H1 (cell line): Measurements from ENCODE around the gene AHR. TPM values are rescaled to one million over a fixed set of nuclear protein-coding genes. Genes with fewer than 3 reads are reported as not detected.

ENCODE experiments used
- CTCF ChIA-PET: fragments of 300-600 bp; sonication (Branson Sonifier 250); formaldehyde crosslinking; loops from one replicate; lab custom pipeline; 2021; ENCODE audit not compliant: partially characterized antibody; lab: Charles Lee
- POLR2A ChIA-PET: fragments of 300-600 bp; sonication (Branson Sonifier 250); formaldehyde crosslinking; loops from one replicate; lab custom pipeline; 2021; ENCODE audit warnings: inconsistent platforms; ENCODE audit not compliant: partially characterized antibody; lab: Charles Lee
- DNase-seq, 2 experiments: peaks; one replicate each; pipeline versions ENCODE4 v3.0.0 to v3.0.0-alpha.2; 2010 to 2022; ENCODE audit warnings: low spot score in 2 of 2, low read depth in 1 of 2, mixed read lengths in 1 of 2
- FAIRE-seq: peaks from 2 replicates; lab custom pipeline; 2011; peaks lifted over from hg19 to GRCh38; lab: Jason Lieb, UNC
- H2AFZ ChIP-seq: 2 replicates; pipeline ENCODE4 v1.8.1; 2012; ENCODE audit warnings: low read length, inconsistent platforms
- H2AK5ac ChIP-seq: 2 replicates; pipeline ENCODE4 v1.6.1; 2013; ENCODE audit warnings: low read depth, low read length
- H2BK120ac ChIP-seq: replicated peaks from 2 replicates; pipeline ENCODE3; 2013; ENCODE audit warnings: low read depth, low read length, inconsistent platforms
- H2BK12ac ChIP-seq: 2 replicates; pipeline ENCODE4 v1.6.1; 2013; ENCODE audit warnings: low read depth, low read length
- H2BK15ac ChIP-seq: 2 replicates; pipeline ENCODE4 v1.6.1; 2013; ENCODE audit warnings: low read length
- H2BK20ac ChIP-seq: 2 replicates; pipeline ENCODE4 v1.6.1; 2013; ENCODE audit warnings: low read length
- H2BK5ac ChIP-seq: 2 replicates; pipeline ENCODE4 v1.6.1; 2013; ENCODE audit warnings: low read depth, low read length
- H3K14ac ChIP-seq: 2 replicates; pipeline ENCODE4 v1.6.1; 2013; ENCODE audit warnings: inconsistent platforms; ENCODE audit not compliant: insufficient read length
- H3K18ac ChIP-seq: 2 replicates; pipeline ENCODE4 v1.6.1; 2013; ENCODE audit warnings: low read length; ENCODE audit errors: extremely low read depth
- H3K23ac ChIP-seq: 2 replicates; pipeline ENCODE4 v1.6.1; 2013; ENCODE audit warnings: inconsistent platforms; ENCODE audit not compliant: insufficient read length
- H3K23me2 ChIP-seq: 2 replicates; pipeline ENCODE4 v1.6.1; 2013; ENCODE audit warnings: low read depth, low read length
- H3K27ac ChIP-seq: 2 replicates; pipeline ENCODE4 v1.6.1; 2011; ENCODE audit warnings: low read depth, low read length, inconsistent platforms
- H3K27me3 ChIP-seq, 4 experiments: replicated peaks in 1 of 4; 1 replicate in 1 of 4; 2 replicates in 3 of 4; pipeline versions ENCODE4 v1.6.1 to v1.8.1; 2011 to 2013; ENCODE audit warnings: low read length in 3 of 4, mild to moderate bottlenecking in 3 of 4, inconsistent platforms in 2 of 4, mixed read lengths in 2 of 4, moderate library complexity in 1 of 4; ENCODE audit not compliant: control insufficient read depth in 3 of 4, insufficient read depth in 3 of 4; ENCODE audit errors: extremely low read depth in 1 of 4
- H3K36me3 ChIP-seq, 4 experiments: 2 replicates each; pipeline versions ENCODE4 v1.6.1 to v1.8.1; 2011 to 2013; ENCODE audit warnings: mild to moderate bottlenecking in 4 of 4, low read length in 3 of 4, moderate library complexity in 2 of 4, control low read depth in 1 of 4, inconsistent platforms in 1 of 4; ENCODE audit not compliant: insufficient read depth in 4 of 4, control insufficient read depth in 2 of 4
- H3K4ac ChIP-seq: replicated peaks from 2 replicates; pipeline ENCODE3; 2013; ENCODE audit warnings: low read length, low read depth, mixed read lengths, inconsistent platforms; ENCODE audit not compliant: insufficient read length
- H3K4me1 ChIP-seq, 4 experiments: replicated peaks in 1 of 4; 1 replicate in 1 of 4; 2 replicates in 3 of 4; pipeline versions ENCODE4 v1.6.1 to v1.8.1; 2011 to 2013; ENCODE audit warnings: low read length in 3 of 4, inconsistent platforms in 2 of 4, mixed read lengths in 1 of 4; ENCODE audit not compliant: insufficient read depth in 4 of 4, control insufficient read depth in 3 of 4
- H3K4me2 ChIP-seq, 2 experiments: 2 replicates each; pipeline versions ENCODE4 v1.6.1 to v1.8.1; 2011 to 2013; ENCODE audit warnings: low read depth in 2 of 2, low read length in 2 of 2, control low read depth in 1 of 2, inconsistent platforms in 1 of 2, mild to moderate bottlenecking in 1 of 2; ENCODE audit not compliant: insufficient read depth in 1 of 2
- H3K4me3 ChIP-seq, 4 experiments: fragments of 200-600, 300-600 bp in 1 of 4; sonication (generic), shearing (Covaris generic), sonication (Bioruptor Twin) in 1 of 4; 2 replicates each; pipeline versions ENCODE4 v1.5.1 to v1.8.1; 2011 to 2016; ENCODE audit warnings: low read length in 4 of 4, low read depth in 3 of 4, control low read depth in 2 of 4, inconsistent platforms in 2 of 4, mild to moderate bottlenecking in 2 of 4, mixed read lengths in 1 of 4, moderate library complexity in 1 of 4; ENCODE audit not compliant: insufficient read depth in 2 of 4; ENCODE audit errors: extremely low read depth in 1 of 4
- H3K56ac ChIP-seq: replicated peaks from 2 replicates; pipeline ENCODE3; 2013; ENCODE audit warnings: low read depth, mild to moderate bottlenecking, mixed read lengths, low read length, inconsistent platforms; ENCODE audit not compliant: insufficient read length
- H3K79me1 ChIP-seq: 2 replicates; pipeline ENCODE4 v1.6.1; 2013; ENCODE audit warnings: low read depth, low read length, control low read depth
- H3K79me2 ChIP-seq, 2 experiments: 2 replicates each; pipeline versions ENCODE4 v1.6.1 to v1.8.1; 2012 to 2013; ENCODE audit warnings: low read length in 2 of 2, mild to moderate bottlenecking in 2 of 2, inconsistent platforms in 1 of 2; ENCODE audit not compliant: insufficient read depth in 2 of 2, control insufficient read depth in 1 of 2
- H3K9ac ChIP-seq, 4 experiments: replicated peaks in 1 of 4; 1 replicate in 1 of 4; 2 replicates in 3 of 4; pipeline versions ENCODE4 v1.6.1 to v1.8.1; 2011 to 2013; ENCODE audit warnings: low read depth in 3 of 4, low read length in 3 of 4, control low read depth in 2 of 4, mild to moderate bottlenecking in 2 of 4, moderate library complexity in 2 of 4, inconsistent platforms in 1 of 4; ENCODE audit errors: extremely low read depth in 1 of 4
- H3K9me3 ChIP-seq, 2 experiments: 2 replicates each; pipeline versions ENCODE4 v1.6.1 to v1.8.1; 2012 to 2013; ENCODE audit warnings: mild to moderate bottlenecking in 2 of 2, moderate library complexity in 2 of 2, control low read depth in 1 of 2, inconsistent platforms in 1 of 2, low read depth in 1 of 2, low read length in 1 of 2, mixed read lengths in 1 of 2; ENCODE audit not compliant: insufficient read depth in 2 of 2
- H4K20me1 ChIP-seq, 2 experiments: replicated peaks in 1 of 2; 2 replicates each; pipeline versions ENCODE3 to v1.8.1; 2011 to 2013; ENCODE audit warnings: inconsistent platforms in 2 of 2, low read length in 2 of 2, mild to moderate bottlenecking in 1 of 2; ENCODE audit not compliant: insufficient read depth in 2 of 2, control insufficient read depth in 1 of 2
- H4K5ac ChIP-seq: 2 replicates; pipeline ENCODE4 v1.6.1; 2013; ENCODE audit warnings: low read length, low read depth, mixed read lengths, inconsistent platforms; ENCODE audit not compliant: insufficient read length
- H4K8ac ChIP-seq: 2 replicates; pipeline ENCODE4 v1.8.0; 2013; ENCODE audit warnings: mild to moderate bottlenecking, moderate library complexity, low read length, inconsistent platforms; ENCODE audit not compliant: insufficient read depth; ENCODE audit errors: extremely low read depth
- H4K91ac ChIP-seq: replicated peaks from 2 replicates; pipeline ENCODE3; 2013; ENCODE audit warnings: low read length, mixed read lengths, inconsistent platforms; ENCODE audit not compliant: insufficient read length
- ATF2 ChIP-seq: IDR thresholded peaks from 2 replicates; pipeline ENCODE4 v1.6.1; 2012; ENCODE audit warnings: low read length, inconsistent platforms
- E2F6 ChIP-seq: IDR thresholded peaks from 2 replicates; pipeline ENCODE4 v1.6.1; 2012; ENCODE audit warnings: inconsistent platforms
- HDAC6 ChIP-seq: IDR thresholded peaks from one replicate; pipeline ENCODE4 v1.7.1; 2012; ENCODE audit warnings: low read depth, mild to moderate bottlenecking, inconsistent platforms, low read length, moderate library complexity
- JUND ChIP-seq: IDR thresholded peaks from 2 replicates; pipeline ENCODE4 v1.6.1; 2011; ENCODE audit warnings: mild to moderate bottlenecking, improper control_type of control experiment, low read length
- RAD21 ChIP-seq, 2 experiments: IDR thresholded peaks in 1 of 2; conservative IDR thresholded peaks in 1 of 2; 2 replicates each; pipeline ENCODE4 v1.6.1; 2011; ENCODE audit warnings: low read depth in 2 of 2, low read length in 2 of 2, improper control_type of control experiment in 1 of 2, inconsistent platforms in 1 of 2, mild to moderate bottlenecking in 1 of 2, moderate library complexity in 1 of 2
- SAP30 ChIP-seq: fragments of 300-600 bp; sonication (generic); IDR thresholded peaks from 2 replicates; pipeline ENCODE4 v1.7.1; 2012; ENCODE audit warnings: low read length, moderate library complexity, mild to moderate bottlenecking, inconsistent platforms; ENCODE audit not compliant: insufficient read depth, insufficient replicate concordance
- SP4 ChIP-seq: IDR thresholded peaks from 2 replicates; pipeline ENCODE4 v1.6.1; 2012; ENCODE audit warnings: low read length, inconsistent platforms
- TBP ChIP-seq: IDR thresholded peaks from 2 replicates; pipeline ENCODE4 v1.6.1; 2011; ENCODE audit warnings: low read depth, low read length, improper control_type of control experiment
- ZNF274 ChIP-seq: IDR thresholded peaks from 2 replicates; pipeline ENCODE4 v1.7.0; 2012; ENCODE audit warnings: low read length, borderline replicate concordance; ENCODE audit errors: extremely low read depth
- WGBS, 2 experiments: shearing (Covaris generic) in 1 of 2; methylation state at CpG; one replicate each; pipeline versions ENCODE4 v1.1.6 to v1.1.7; 2013 to 2015; ENCODE audit warnings: low lambda C conversion rate in 2 of 2, mixed read lengths in 2 of 2, inconsistent platforms in 1 of 2, low coverage in 1 of 2, missing lambda C conversion rate in 1 of 2; ENCODE audit not compliant: insufficient replicate concordance in 2 of 2, insufficient coverage in 1 of 2, insufficient read length in 1 of 2; ENCODE audit errors: extremely low coverage in 1 of 2, missing lambda C conversion rate in 1 of 2; 5-methylcytosine and 5-hydroxymethylcytosine counted together
- polyA plus RNA-seq, 7 experiments: library from polyadenylated mRNA; depleted of rRNA in 3 of 7; stranded (reverse) in 5 of 7; unstranded in 2 of 7; fragments of >200 nt in 5 of 7; fragments of 200-250 nt in 2 of 7; gene quantifications; 1 replicate in 5 of 7; 2 replicates in 1 of 7; 4 replicates in 1 of 7; pipeline versions ENCODE4 v1.2.1 to v1.2.3, GENCODE V29; 2011 to 2013; ENCODE audit warnings: missing spikeins in 2 of 7, mixed read lengths in 2 of 7
- total RNA-seq: library from RNA; stranded (reverse); fragmentation: NEBNext Ultra II Directional; extraction: Animal tissue kit (Norgen Biotek cat#: 25700); gene quantifications from 2 replicates; pipeline ENCODE4 v1.2.1, GENCODE V29; 2021

The AHR gene
- total and polyA plus RNA-seq, 2 of the 8 experiments (the other 6 are each of a cell fraction or from before 2014, with no cell fraction given): 1.4 to 9.7 TPM

GRCh38 chr7:17392846-17393245 lies 94.4 kb downstream of the AHR start:
- Histone ChIP-seq H4K8ac (no peak overlapping the region), H3K79me2 (no peaks in the 10 kb centered on the region), H2AK5ac (no peak overlapping the region), H2BK12ac (no peak overlapping the region), H3K56ac (no peak overlapping the region), H3K4me3 (no peak overlapping the region), H3K79me1 (no peaks in the 10 kb centered on the region), H3K9me3 (peaks cover 14 to 21% of the 10 kb centered on the region in 2 experiments), H3K23me2 (no peaks in the 10 kb centered on the region), H3K18ac (no peak overlapping the region), H2BK120ac (no peak overlapping the region), H2AFZ (no peak overlapping the region), H2BK20ac (no peak overlapping the region), H3K36me3 (peaks cover 0 to 6% (median 0%) of the 10 kb centered on the region in 4 experiments; a peak in 1 of 8 replicates), H3K4me1 (no peaks in the 10 kb centered on the region), H3K4ac (no peak overlapping the region), H2BK5ac (no peak overlapping the region), H3K14ac (no peak overlapping the region), H4K20me1 (no peaks in the 10 kb centered on the region), H3K4me2 (no peak overlapping the region), H4K5ac (no peak overlapping the region), H3K23ac (no peak overlapping the region), H3K27me3 (no peaks in the 10 kb centered on the region), H3K27ac (no peak overlapping the region), H3K9ac (no peak overlapping the region), H2BK15ac (no peak overlapping the region), H4K91ac (no peak overlapping the region)
- ChIA-PET CTCF (no interaction called here), POLR2A (no interaction called here)
- WGBS, 2 experiments: 91% methylated on average over 1 of the region's 1 CpG; no CpG with 5 or more reads in 1 of the 2 experiments
- no peak for FAIRE-seq
- no peak for TF ChIP-seq ATF2
- TF ChIP-seq HDAC6: no peak
- TF ChIP-seq E2F6: no peak
- no peak for TF ChIP-seq SP4
- no peak for TF ChIP-seq RAD21 (IDR thresholded peaks at IDR 0.05 in 1 of 2, conservative IDR thresholded peaks at IDR 0.05 in 1 of 2; ENCODE audit: low read depth in 2 of 2, low read length in 2 of 2)
- TF ChIP-seq ZNF274: no peak
- TF ChIP-seq JUND: no peak
- TF ChIP-seq SAP30: no peak
- no peak for TF ChIP-seq TBP
- DNase-seq: no peak
